ENCODE data around the gene MAP2K1. TPM values are rescaled to one million over a fixed set of nuclear protein-coding genes. Genes with fewer than 3 reads are reported as not detected.

MAP2K1 gene
- polyA plus RNA-seq, 1 donor (not counting 4 experiments of a cell fraction or from before 2014, with no cell fraction given): 73.8 TPM

GRCh38 chr15:66401130-66402021 lies 14.7 kb downstream of the MAP2K1 start:
- Histone ChIP-seq H3K9me3 (ENCODE audit: control insufficient read depth, low read depth, low read length) (no peaks in the 10 kb centered on the region), H3K27ac (ENCODE audit: control insufficient read depth, insufficient read depth, low read length) (peak overlapping the region; percentile 44), H3K9ac (ENCODE audit: control insufficient read depth, extremely low read depth, insufficient read depth, low read length) (no peak overlapping the region), H3K4me3 (ENCODE audit: control insufficient read depth in 2 of 3, extremely low read depth in 1 of 3, insufficient read depth in 2 of 3, low read depth in 1 of 3, low read length in 3 of 3) (no peak overlapping the region), H3K36me3 (ENCODE audit: control insufficient read depth in 2 of 2, extremely low read depth in 1 of 2, insufficient read depth in 2 of 2, low read length in 2 of 2) (peaks cover 3 to 4% of the 10 kb centered on the region in 2 experiments), H3K27me3 (ENCODE audit: control insufficient read depth, extremely low read depth, insufficient read depth, low read length) (no peaks in the 10 kb centered on the region), H3K9me1 (ENCODE audit: control insufficient read depth, extremely low read depth, insufficient read depth, low read length) (peaks cover 3% of the 10 kb centered on the region), H2AFZ (ENCODE audit: control insufficient read depth, low read length) (no peak overlapping the region), H3K79me2 (ENCODE audit: control insufficient read depth, insufficient read depth, low read length) (peaks cover 95% of the 10 kb centered on the region), H3K4me2 (ENCODE audit: control insufficient read depth, extremely low read depth, insufficient read depth, low read depth, low read length) (peak overlapping the region; percentile 26), H3K4me1 (ENCODE audit: control insufficient read depth, extremely low read depth, insufficient read depth, low read length) (peaks cover 28% of the 10 kb centered on the region), H4K20me1 (ENCODE audit: control insufficient read depth, extremely low read depth, insufficient read depth, low read length) (peaks cover 15% of the 10 kb centered on the region)
- dilution Hi-C loops (cut with MboI; ENCODE audit: extremely low pct_ligation_motif_present, low sequenced_read_pairs): loop anchor here (5.0 kb wide), 1 partner anchor 41 kb away; no protein-coding TSS in a partner anchor
- FAIRE-seq (peak; percentile 39), DNase-seq (ENCODE audit: low read depth, low spot score) (no peak)
- TF ChIP-seq EZH2 (IDR thresholded peaks at IDR 0.05; ENCODE audit: low read length) (no peak), CTCF (optimal IDR thresholded peaks at IDR 0.05 in 1 of 3, IDR thresholded peaks at IDR 0.05 in 1 of 3, conservative IDR thresholded peaks at IDR 0.05 in 1 of 3; ENCODE audit: extremely low read depth in 1 of 3, insufficient read depth in 2 of 3, low read length in 3 of 3) (no peak)

DNA sequence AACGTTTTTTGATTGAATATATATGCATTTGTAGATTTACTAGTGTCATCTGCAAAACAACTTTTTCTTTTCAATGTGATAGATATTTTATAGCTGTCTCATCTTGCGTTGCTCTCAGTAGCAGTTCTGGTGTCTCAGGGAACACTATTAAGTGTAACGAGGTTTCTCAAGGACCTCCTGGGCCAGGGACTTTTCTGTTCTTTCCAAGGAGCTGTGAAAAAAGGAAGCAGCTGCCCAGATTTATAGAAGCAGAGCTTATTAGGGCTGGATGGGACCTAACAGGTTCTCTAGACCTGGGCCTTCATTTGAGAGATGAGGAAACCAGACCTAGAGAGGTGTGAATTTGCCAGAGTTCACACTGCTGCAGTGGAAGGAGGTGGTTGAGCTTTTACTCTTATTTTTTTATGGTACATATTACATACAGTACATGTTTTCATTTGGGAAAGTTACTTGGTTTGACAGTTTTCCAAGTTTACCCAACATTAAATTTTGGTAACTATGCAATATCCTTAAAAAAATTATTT lies 16.1 kb downstream of the MAP2K1 start:
- TF ChIP-seq EZH2 (IDR thresholded peaks at IDR 0.05; ENCODE audit: low read length) (no peak), CTCF (optimal IDR thresholded peaks at IDR 0.05 in 1 of 3, IDR thresholded peaks at IDR 0.05 in 1 of 3, conservative IDR thresholded peaks at IDR 0.05 in 1 of 3; ENCODE audit: extremely low read depth in 1 of 3, insufficient read depth in 2 of 3, low read length in 3 of 3) (no peak)
- Histone ChIP-seq H3K4me3 (ENCODE audit: control insufficient read depth in 2 of 3, extremely low read depth in 1 of 3, insufficient read depth in 2 of 3, low read depth in 1 of 3, low read length in 3 of 3) (no peak overlapping the region), H3K79me2 (ENCODE audit: control insufficient read depth, insufficient read depth, low read length) (peaks cover 99% of the 10 kb centered on the region), H3K36me3 (ENCODE audit: control insufficient read depth in 2 of 2, extremely low read depth in 1 of 2, insufficient read depth in 2 of 2, low read length in 2 of 2) (peaks cover 1 to 3% of the 10 kb centered on the region in 2 experiments), H3K4me2 (ENCODE audit: control insufficient read depth, extremely low read depth, insufficient read depth, low read depth, low read length) (no peak overlapping the region), H3K9ac (ENCODE audit: control insufficient read depth, extremely low read depth, insufficient read depth, low read length) (no peak overlapping the region), H3K4me1 (ENCODE audit: control insufficient read depth, extremely low read depth, insufficient read depth, low read length) (peaks cover 28% of the 10 kb centered on the region), H3K9me3 (ENCODE audit: control insufficient read depth, low read depth, low read length) (no peaks in the 10 kb centered on the region), H3K27me3 (ENCODE audit: control insufficient read depth, extremely low read depth, insufficient read depth, low read length) (no peaks in the 10 kb centered on the region), H2AFZ (ENCODE audit: control insufficient read depth, low read length) (no peak overlapping the region), H3K9me1 (ENCODE audit: control insufficient read depth, extremely low read depth, insufficient read depth, low read length) (peaks cover 3% of the 10 kb centered on the region), H3K27ac (ENCODE audit: control insufficient read depth, insufficient read depth, low read length) (no peak overlapping the region), H4K20me1 (ENCODE audit: control insufficient read depth, extremely low read depth, insufficient read depth, low read length) (peaks cover 15% of the 10 kb centered on the region)
- dilution Hi-C loops (cut with MboI; ENCODE audit: extremely low pct_ligation_motif_present, low sequenced_read_pairs): loop anchor here (5.0 kb wide), 1 partner anchor 39 kb away; no protein-coding TSS in a partner anchor
- FAIRE-seq: no peak
- no peak for DNase-seq (ENCODE audit: low read depth, low spot score)
